Measurements from ENCODE around the gene CD160. TPM values are rescaled to one million over a fixed set of nuclear protein-coding genes. Genes with fewer than 3 reads are reported as not detected.
"Not testable (repeated sequence)": the region's sequence is repeated elsewhere in the genome, so short reads cannot be mapped to it uniquely, and the experiment has no call there.

The CD160 gene
- total RNA-seq, 4 donors from 2014 or later = 0.82 to 1.6 TPM; not detected in 2

GRCh38 chr1:145720878-145721671 lies 1.8 kb downstream of the CD160 start:
- 14% methylated on average over 41 of the region's 47 CpGs; no CpG with 5 or more reads in 1 of the 2 donors for WGBS, 2 donors (ENCODE audit: low coverage in 1 of 2)
- in situ Hi-C loops (cut with MboI; ENCODE audit: low pct_ligation_motif_present in 1 of 4, low pct_unique_long_range_greater_than_20kb in 1 of 4, low sequenced_read_pairs in 3 of 4) = no loop called here
- peak overlapping the region in 2 of 4 donors; percentile 9 to 25 for H3K4me3 ChIP-seq

GRCh38 chr1:145726193-145726592 lies 6.9 kb downstream of the CD160 start:
- DNase-seq; H3K36me3 ChIP-seq; H3K4me3 ChIP-seq; H3K9me3 ChIP-seq; in situ Hi-C loops (cut with MboI; ENCODE audit: low pct_ligation_motif_present in 1 of 4, low pct_unique_long_range_greater_than_20kb in 1 of 4, low sequenced_read_pairs in 3 of 4); H3K27ac ChIP-seq; H3K4me1 ChIP-seq; intact Hi-C loops (cut with DNase I; ENCODE audit: low total_unique reads): not testable (repeated sequence)
- H3K27me3 ChIP-seq = peaks cover 12% of the 10 kb centered on the region
- 87 to 92% methylated on average over 3 to 5 of the region's 5 CpGs for WGBS, 2 donors (ENCODE audit: low coverage in 1 of 2)

More at GRCh38 chr1:145720878-145721671, 1.8 kb downstream of the CD160 start:
- TF ChIP-seq EP300 (IDR thresholded peaks at IDR 0.05; ENCODE audit: low read depth) = no peak
- peak; percentile 80 to 96 (median 94) for TF ChIP-seq CTCF (IDR thresholded peaks at IDR 0.05)
- Histone ChIP-seq H3K27me3 (peaks cover 17% of the 10 kb centered on the region), H3K4me1 (peaks cover 4 to 10% (median 8%) of the 10 kb centered on the region in 4 donors), H3K27ac (no peak overlapping the region), H3K36me3 (no peaks in the 10 kb centered on the region), H3K9me3 (no peaks in the 10 kb centered on the region)
- intact Hi-C loops (cut with DNase I; ENCODE audit: low total_unique reads) = no loop called here
- peak; percentile 71 for DNase-seq

GRCh38 chr1:145729196-145729595 lies 9.9 kb downstream of the CD160 start:
- 50 to 75% methylated on average over 2 to 5 of the region's 5 CpGs for WGBS, 2 donors (ENCODE audit: low coverage in 1 of 2)
- in situ Hi-C loops (cut with MboI; ENCODE audit: low pct_ligation_motif_present in 1 of 4, low pct_unique_long_range_greater_than_20kb in 1 of 4, low sequenced_read_pairs in 3 of 4) = no loop called here
- DNase-seq = no peak
- H3K9me3 ChIP-seq = no peaks in the 10 kb centered on the region
- no peaks in the 10 kb centered on the region for H3K36me3 ChIP-seq
- H3K4me3 ChIP-seq = no peak overlapping the region
- H3K27ac ChIP-seq = no peak overlapping the region
- TF ChIP-seq CTCF (IDR thresholded peaks at IDR 0.05) = no peak
- TF ChIP-seq POLR2AphosphoS5 (IDR thresholded peaks at IDR 0.05) = no peak
- no peak for TF ChIP-seq POLR2A (IDR thresholded peaks at IDR 0.05)
- no peak for TF ChIP-seq EP300 (IDR thresholded peaks at IDR 0.05; ENCODE audit: low read depth)
- no peaks in the 10 kb centered on the region for H3K27me3 ChIP-seq
- no peaks in the 10 kb centered on the region for H3K4me1 ChIP-seq
- intact Hi-C loops (cut with DNase I; ENCODE audit: low total_unique reads) = no loop called here

DNA sequence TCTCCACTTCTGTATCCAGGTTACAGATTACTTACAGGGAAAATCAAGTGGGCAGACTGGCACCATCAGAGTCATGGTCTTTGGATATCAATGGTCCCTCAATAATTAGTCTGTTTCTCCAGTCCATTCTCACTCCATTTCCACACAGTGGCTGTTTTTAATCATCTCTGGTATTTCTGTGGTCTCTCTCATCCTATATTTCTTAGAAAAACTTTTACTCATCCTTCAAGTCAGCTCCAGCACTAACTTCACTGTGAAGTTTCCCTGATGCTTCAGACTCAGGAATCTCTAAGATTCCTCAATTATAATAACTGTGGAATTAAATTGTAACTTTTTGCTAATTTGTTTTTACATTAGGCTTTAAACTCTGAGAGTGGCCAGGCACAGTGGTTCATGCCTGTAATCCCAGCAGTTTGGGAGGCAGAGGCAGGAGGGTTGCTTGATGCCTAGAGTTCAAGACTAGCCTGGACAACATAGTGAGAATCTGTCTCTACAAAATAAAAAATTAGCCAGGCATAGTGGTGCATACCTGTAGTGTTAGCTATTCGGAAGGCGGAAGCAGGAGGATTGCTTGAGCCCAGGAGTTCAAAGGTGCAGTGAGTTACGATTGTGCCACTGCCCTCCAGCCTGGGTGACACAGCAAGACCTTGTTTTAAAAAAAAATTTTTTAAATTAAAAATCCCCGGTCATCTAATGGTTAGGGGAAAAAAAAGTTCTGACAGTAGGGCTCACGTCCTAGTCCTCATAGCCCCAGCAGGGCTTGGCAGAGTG lies 10.6 kb downstream of the CD160 start:
- intact Hi-C loops (cut with DNase I; ENCODE audit: low total_unique reads) = no loop called here
- no peak for DNase-seq
- WGBS, 2 donors (ENCODE audit: low coverage in 1 of 2) = 73 to 91% methylated on average over 2 to 5 of the region's 5 CpGs
- in situ Hi-C loops (cut with MboI; ENCODE audit: low pct_ligation_motif_present in 1 of 4, low pct_unique_long_range_greater_than_20kb in 1 of 4, low sequenced_read_pairs in 3 of 4) = no loop called here
- Histone ChIP-seq H3K4me3 (no peak overlapping the region), H3K4me1 (no peaks in the 10 kb centered on the region), H3K27me3 (no peaks in the 10 kb centered on the region), H3K27ac (no peak overlapping the region), H3K9me3 (no peaks in the 10 kb centered on the region), H3K36me3 (no peaks in the 10 kb centered on the region)
- TF ChIP-seq EP300 (IDR thresholded peaks at IDR 0.05; ENCODE audit: low read depth) = no peak
- no peak for TF ChIP-seq POLR2AphosphoS5 (IDR thresholded peaks at IDR 0.05)
- no peak for TF ChIP-seq POLR2A (IDR thresholded peaks at IDR 0.05)
- no peak for TF ChIP-seq CTCF (IDR thresholded peaks at IDR 0.05)

Measured in transverse colon (tissue), 4 donors.